Suprapubic skin (tissue), 4 donors: Measurements from ENCODE around the gene BBLN. TPM values are rescaled to one million over a fixed set of nuclear protein-coding genes. Genes with fewer than 3 reads are reported as not detected.

Experiments
- DNase-seq, 2 donors: peaks; one replicate each; pipeline ENCODE4 v3.0.0-alpha.2; 2019; ENCODE audit warnings: low spot score in 2 of 2
- H3K27ac ChIP-seq: fragments of 200-600 bp; sonication (generic); one replicate; pipeline ENCODE4 v1.5.1; 2019
- H3K27me3 ChIP-seq: fragments of 200-600 bp; sonication (generic); one replicate; pipeline ENCODE4 v1.5.1; 2019
- H3K36me3 ChIP-seq: fragments of 200-600 bp; sonication (generic); one replicate; pipeline ENCODE4 v1.5.1; 2019
- H3K4me1 ChIP-seq: fragments of 200-600 bp; sonication (generic); one replicate; pipeline ENCODE4 v1.5.1; 2019
- H3K4me3 ChIP-seq: fragments of 200-600 bp; sonication (generic); one replicate; pipeline ENCODE4 v1.5.1; 2019; ENCODE audit warnings: mild to moderate bottlenecking
- H3K9me3 ChIP-seq: fragments of 200-600 bp; sonication (generic); one replicate; pipeline ENCODE4 v1.5.1; 2019
- CTCF ChIP-seq, 2 donors: fragments of 200-600 bp in 1 of 2; fragments of 450-650 bp in 1 of 2; sonication (generic) in 1 of 2; IDR thresholded peaks; one replicate each; pipeline ENCODE4 v1.5.1; 2016 to 2019; ENCODE audit warnings: antibody characterized with exemption in 2 of 2, mild to moderate bottlenecking in 1 of 2, moderate library complexity in 1 of 2
- EP300 ChIP-seq: sonication (generic); formaldehyde crosslinking; IDR thresholded peaks from one replicate; pipeline ENCODE4 v1.6.1; 2017; ENCODE audit warnings: antibody characterized with exemption
- POLR2A ChIP-seq, 2 donors: fragments of 450-650 bp; IDR thresholded peaks; one replicate each; pipeline ENCODE4 v1.6.1; 2017; ENCODE audit warnings: antibody characterized with exemption in 2 of 2, mild to moderate bottlenecking in 2 of 2, moderate library complexity in 2 of 2
- POLR2AphosphoS5 ChIP-seq, 3 donors: sonication (generic); formaldehyde crosslinking; IDR thresholded peaks; one replicate each; pipeline ENCODE4 v1.6.1; 2017; ENCODE audit warnings: antibody characterized with exemption in 3 of 3
- WGBS: methylation state at CpG from one replicate; pipeline ENCODE4 v1.1.5; 2018; 5-methylcytosine and 5-hydroxymethylcytosine counted together
- total RNA-seq, 4 donors: library from RNA; depleted of rRNA; stranded (reverse); fragments of >200 nt; gene quantifications; one replicate each; pipeline ENCODE4 v1.1.0, GENCODE V29; 2016

Gene BBLN
- total RNA-seq, 4 donors from 2014 or later, result 157 to 345 (median 224) TPM

GRCh38 chr9:128182893-128183588 is 23.0 kb downstream of the BBLN start:
- no peak for DNase-seq
- no peak for TF ChIP-seq POLR2A (IDR thresholded peaks at IDR 0.05)
- TF ChIP-seq POLR2AphosphoS5 (IDR thresholded peaks at IDR 0.05), result no peak
- no peak for TF ChIP-seq EP300
- TF ChIP-seq CTCF (IDR thresholded peaks at IDR 0.05), result no peak
- H3K9me3 ChIP-seq, result no peaks in the 10 kb centered on the region
- 45% methylated on average over 12 of the region's 12 CpGs for WGBS
- H3K4me3 ChIP-seq, result no peak overlapping the region
- H3K36me3 ChIP-seq, result peaks cover 82% of the 10 kb centered on the region
- H3K27me3 ChIP-seq, result no peaks in the 10 kb centered on the region
- peak overlapping the region; percentile 48 for H3K27ac ChIP-seq
- peaks cover 18% of the 10 kb centered on the region for H3K4me1 ChIP-seq

DNA sequence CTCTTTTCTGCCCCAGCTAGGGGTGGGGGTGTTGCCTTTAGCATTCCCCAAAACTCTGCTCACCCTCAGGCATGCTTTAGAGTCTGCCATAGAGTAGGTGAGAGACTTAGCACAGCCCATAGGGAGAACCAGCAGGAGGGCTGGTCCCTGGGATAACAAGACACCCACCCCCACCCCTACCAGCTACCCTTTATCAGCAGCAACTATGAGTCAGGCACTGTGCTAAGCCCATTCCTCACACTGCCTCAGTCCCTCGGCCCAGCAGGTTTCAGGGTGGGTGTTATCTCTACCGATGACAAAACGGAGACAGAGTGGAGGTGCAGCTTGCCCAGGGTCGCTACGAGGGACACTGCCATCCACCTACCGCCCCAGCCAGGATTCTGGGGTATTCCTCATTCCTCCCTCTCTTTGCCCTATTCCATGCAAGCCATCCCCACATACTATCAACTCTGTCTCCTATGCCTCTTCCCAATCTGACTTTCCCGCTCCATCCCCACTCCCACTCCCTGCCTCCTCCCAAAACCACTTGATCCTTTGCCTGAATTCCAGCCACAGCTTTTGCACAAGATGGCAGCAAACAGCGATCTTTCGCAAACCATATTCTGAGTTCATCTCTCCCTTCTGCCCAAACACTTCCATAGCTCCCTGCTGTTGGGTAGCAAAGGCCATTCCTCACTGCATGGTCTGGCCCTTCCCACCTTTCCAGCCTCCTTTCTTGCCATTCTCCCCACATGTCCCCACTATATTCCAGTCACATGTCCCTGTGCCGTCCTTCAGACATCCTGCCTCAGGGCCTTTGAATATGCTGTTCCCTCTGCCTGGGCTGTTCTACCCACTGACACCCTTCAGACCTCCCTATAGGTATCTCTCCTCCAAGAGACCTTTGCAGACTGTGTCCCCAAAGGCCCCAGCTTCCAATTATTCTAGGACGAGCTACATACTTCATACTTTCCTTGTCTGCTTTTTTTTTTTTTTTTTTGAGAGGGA is 26.2 kb downstream of the BBLN start:
- Histone ChIP-seq H3K36me3 (peaks cover 63% of the 10 kb centered on the region), H3K9me3 (no peaks in the 10 kb centered on the region), H3K4me1 (peaks cover 33% of the 10 kb centered on the region), H3K4me3 (no peak overlapping the region), H3K27me3 (no peaks in the 10 kb centered on the region), H3K27ac (no peak overlapping the region)
- no peak for DNase-seq
- WGBS, result 96% methylated on average over 9 of the region's 11 CpGs
- no peak for TF ChIP-seq EP300
- TF ChIP-seq POLR2AphosphoS5 (IDR thresholded peaks at IDR 0.05), result no peak

DNA sequence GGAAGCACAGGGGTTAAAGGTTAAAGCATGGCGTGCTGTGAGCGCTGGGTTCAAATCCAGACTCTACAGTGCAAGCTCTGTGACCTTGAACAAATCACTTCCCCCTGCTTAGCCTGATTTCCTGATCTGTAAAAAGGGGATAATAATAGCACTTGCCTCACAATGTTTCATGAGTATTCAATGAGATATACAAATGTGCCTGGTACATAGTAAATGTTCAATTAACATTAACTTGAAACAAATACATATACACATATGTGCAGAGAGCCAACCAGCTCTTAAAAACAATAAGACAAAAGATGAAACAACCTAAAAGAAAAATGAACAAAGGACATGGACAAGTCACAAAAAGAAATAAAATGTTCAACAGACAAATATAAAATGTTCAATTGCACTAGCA is 27.3 kb downstream of the BBLN start:
- Histone ChIP-seq H3K36me3 (peaks cover 60% of the 10 kb centered on the region), H3K9me3 (no peaks in the 10 kb centered on the region), H3K27ac (no peak overlapping the region), H3K4me3 (no peak overlapping the region), H3K4me1 (peaks cover 35% of the 10 kb centered on the region), H3K27me3 (no peaks in the 10 kb centered on the region)
- TF ChIP-seq EP300, result no peak
- TF ChIP-seq POLR2AphosphoS5 (IDR thresholded peaks at IDR 0.05), result no peak
- no peak for TF ChIP-seq POLR2A (IDR thresholded peaks at IDR 0.05)
- no peak for TF ChIP-seq CTCF (IDR thresholded peaks at IDR 0.05)
- 96% methylated on average over 2 of the region's 2 CpGs for whole genome bisulfite sequencing
- DNase-seq, result no peak

DNA sequence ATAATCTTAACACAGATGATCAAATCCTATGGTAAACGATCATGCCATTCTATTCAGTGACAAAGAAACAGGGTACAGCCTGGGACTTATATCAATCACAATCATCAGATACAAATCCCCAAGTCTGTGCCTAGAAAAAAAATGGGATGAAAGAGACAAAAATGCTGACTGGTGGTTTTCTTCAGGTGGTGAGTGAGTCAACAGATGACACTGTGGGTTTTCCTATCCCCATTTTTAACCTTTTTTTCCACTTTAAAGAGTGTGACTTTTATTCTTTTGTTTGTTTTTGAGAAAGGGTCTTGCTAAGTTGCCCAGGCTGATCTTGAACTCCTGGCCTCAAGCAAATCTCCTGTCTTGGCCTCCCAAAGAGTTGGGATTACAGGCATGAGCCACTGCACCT is 28.1 kb downstream of the BBLN start:
- Histone ChIP-seq H3K4me3 (no peak overlapping the region), H3K36me3 (peaks cover 52% of the 10 kb centered on the region), H3K27me3 (no peaks in the 10 kb centered on the region), H3K4me1 (peaks cover 35% of the 10 kb centered on the region), H3K27ac (no peak overlapping the region), H3K9me3 (no peaks in the 10 kb centered on the region)
- no peak for DNase-seq
- WGBS, result 64% methylated on average over 1 of the region's 1 CpG
- no peak for TF ChIP-seq CTCF (IDR thresholded peaks at IDR 0.05)
- no peak for TF ChIP-seq POLR2A (IDR thresholded peaks at IDR 0.05)
- TF ChIP-seq POLR2AphosphoS5 (IDR thresholded peaks at IDR 0.05), result no peak

DNA sequence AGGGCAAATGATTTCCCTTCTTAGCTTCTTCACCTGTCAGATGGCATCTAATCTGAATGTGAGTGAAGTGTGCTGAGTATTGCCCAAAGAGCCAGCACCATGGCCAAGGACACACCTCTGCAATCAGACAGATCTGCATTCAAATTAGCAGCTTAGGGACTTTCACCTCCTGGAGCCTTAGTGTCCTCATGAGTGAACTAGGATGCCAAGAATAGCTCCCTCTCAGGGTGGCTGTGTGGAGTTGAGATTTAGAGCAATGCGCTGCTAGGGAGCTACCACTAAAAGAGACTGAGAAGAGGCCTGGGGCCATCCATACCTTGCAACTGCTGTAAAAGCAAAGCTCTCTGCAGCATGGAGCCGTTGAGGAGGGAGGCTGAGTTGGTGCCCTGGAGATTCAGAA is 29.9 kb downstream of the BBLN start:
- peaks cover 37% of the 10 kb centered on the region for H3K36me3 ChIP-seq
- no peak for TF ChIP-seq POLR2AphosphoS5 (IDR thresholded peaks at IDR 0.05)
- TF ChIP-seq CTCF (IDR thresholded peaks at IDR 0.05), result peak in 1 of 2 donors; percentile 10
- no peak for TF ChIP-seq EP300
- TF ChIP-seq POLR2A (IDR thresholded peaks at IDR 0.05), result no peak
- no peaks in the 10 kb centered on the region for H3K9me3 ChIP-seq
- peak overlapping the region; percentile 92 for H3K4me3 ChIP-seq
- H3K27me3 ChIP-seq, result no peaks in the 10 kb centered on the region
- WGBS, result 63% methylated on average over 2 of the region's 2 CpGs
- H3K4me1 ChIP-seq, result peaks cover 38% of the 10 kb centered on the region
- H3K27ac ChIP-seq, result no peak overlapping the region
- DNase-seq, result no peak
